Right atrium auricular region (tissue), 2 donors: ENCODE data around the gene MTMR3. TPM values are rescaled to one million over a fixed set of nuclear protein-coding genes. Genes with fewer than 3 reads are reported as not detected.

ENCODE experiments used
- DNase-seq: peaks from one replicate; pipeline ENCODE4 v3.0.0-alpha.2; 2019; ENCODE audit warnings: low spot score
- H3K27ac ChIP-seq, 2 donors: fragments of 200-600 bp; sonication (generic); 1 replicate in 1 of 2; 2 replicates in 1 of 2; pipeline ENCODE4 v1.5.1; 2016 to 2019
- H3K27me3 ChIP-seq, 2 donors: fragments of 200-600 bp; sonication (generic); one replicate each; pipeline versions ENCODE4 v1.5.1 to v1.6.0; 2017 to 2019
- H3K36me3 ChIP-seq: fragments of 200-600 bp; sonication (generic); one replicate; pipeline ENCODE4 v1.5.1; 2016
- H3K4me1 ChIP-seq, 2 donors: fragments of 200-600 bp; sonication (generic); one replicate each; pipeline versions ENCODE4 v1.5.1 to v1.6.0; 2017 to 2019
- H3K4me3 ChIP-seq, 2 donors: fragments of 200-600 bp; sonication (generic); 1 replicate in 1 of 2; 2 replicates in 1 of 2; pipeline ENCODE4 v1.5.1; 2017 to 2019; ENCODE audit warnings: mild to moderate bottlenecking in 1 of 2, moderate library complexity in 1 of 2
- H3K9me3 ChIP-seq, 2 donors: fragments of 200-600 bp; sonication (generic); one replicate each; pipeline ENCODE4 v1.5.1; 2019
- CTCF ChIP-seq, 2 donors: fragments of 200-600 bp; sonication (generic); IDR thresholded peaks; one replicate each; pipeline ENCODE4 v1.5.1; 2019; ENCODE audit warnings: antibody characterized with exemption in 2 of 2
- total RNA-seq, 2 donors: library from RNA; depleted of rRNA; stranded (reverse); fragments of >200 nt; gene quantifications; one replicate each; pipeline ENCODE4 v1.1.0, GENCODE V29; 2016

The MTMR3 gene
- total RNA-seq, 2 donors from 2014 or later = 27.2 to 38.1 TPM

- TF ChIP-seq CTCF (IDR thresholded peaks at IDR 0.05) = no peak
- no peak for DNase-seq
- H3K27me3 ChIP-seq = no peaks in the 10 kb centered on the region
- peaks cover 22% of the 10 kb centered on the region for H3K36me3 ChIP-seq
- no peak overlapping the region for H3K4me3 ChIP-seq
- no peaks in the 10 kb centered on the region for H3K9me3 ChIP-seq
- peaks cover 0 to 19% of the 10 kb centered on the region in 2 donors for H3K4me1 ChIP-seq
- H3K27ac ChIP-seq = no peak overlapping the region
These were observed 114.5 kb downstream of the MTMR3 start for GRCh38 chr22:29997516-29997915.

GRCh38 chr22:29998627-29999384, 115.8 kb downstream of the MTMR3 start:
- Histone ChIP-seq H3K27me3 (no peaks in the 10 kb centered on the region), H3K4me3 (no peak overlapping the region), H3K4me1 (peaks cover 0 to 20% of the 10 kb centered on the region in 2 donors), H3K9me3 (no peaks in the 10 kb centered on the region), H3K27ac (no peak overlapping the region), H3K36me3 (peaks cover 18% of the 10 kb centered on the region)
- no peak for TF ChIP-seq CTCF (IDR thresholded peaks at IDR 0.05)
- no peak for DNase-seq

- Histone ChIP-seq H3K27me3 (no peaks in the 10 kb centered on the region), H3K36me3 (peaks cover 18% of the 10 kb centered on the region), H3K4me3 (no peak overlapping the region), H3K4me1 (peaks cover 0 to 26% of the 10 kb centered on the region in 2 donors), H3K27ac (no peak overlapping the region), H3K9me3 (no peaks in the 10 kb centered on the region)
- no peak for TF ChIP-seq CTCF (IDR thresholded peaks at IDR 0.05)
- no peak for DNase-seq
These were observed 117.6 kb downstream of the MTMR3 start for GRCh38 chr22:30000566-30000965.

- no peak for DNase-seq
- peaks cover 18% of the 10 kb centered on the region for H3K36me3 ChIP-seq
- H3K27me3 ChIP-seq = no peaks in the 10 kb centered on the region
- H3K4me1 ChIP-seq = peaks cover 0 to 26% of the 10 kb centered on the region in 2 donors
- no peaks in the 10 kb centered on the region for H3K9me3 ChIP-seq
- no peak overlapping the region for H3K4me3 ChIP-seq
- H3K27ac ChIP-seq = no peak overlapping the region
- no peak for TF ChIP-seq CTCF (IDR thresholded peaks at IDR 0.05)
These were observed 118.5 kb downstream of the MTMR3 start for GRCh38 chr22:30001459-30001858.

GRCh38 chr22:30002861-30003486, 120.0 kb downstream of the MTMR3 start:
- peaks cover 0 to 17% of the 10 kb centered on the region in 2 donors for H3K4me1 ChIP-seq
- H3K4me3 ChIP-seq = no peak overlapping the region
- no peaks in the 10 kb centered on the region for H3K27me3 ChIP-seq
- no peak for DNase-seq
- no peak for TF ChIP-seq CTCF (IDR thresholded peaks at IDR 0.05)
- no peaks in the 10 kb centered on the region for H3K9me3 ChIP-seq
- peaks cover 22% of the 10 kb centered on the region for H3K36me3 ChIP-seq
- H3K27ac ChIP-seq = no peak overlapping the region
